GM21423 (cell line): ENCODE measurements around the gene MYH9.
"Not testable (repeated sequence)": the region's sequence is repeated elsewhere in the genome, so short reads cannot be mapped to it uniquely, and the experiment has no call there.

Source experiments
- ATAC-seq: cut with Tn5 transposase; IDR thresholded peaks from one replicate; pipeline ENCODE4 v1.9.1; 2021; ENCODE audit warnings: mild to moderate bottlenecking, moderate library complexity; ENCODE audit not compliant: unreplicated experiment

Gene MYH9

GRCh38 chr22:36253523-36254490 is 134.0 kb downstream of the MYH9 start:
- ATAC-seq, result no peak

- ATAC-seq, result peak; percentile 68
These were observed 134.8 kb downstream of the MYH9 start, which contains the start of gene APOL1 for GRCh38 chr22:36252754-36253522. TSS of gene APOL1 (plus strand) at chr22:36253133. CDS start at chr22:36254956, 1,823 bp downstream.

GRCh38 chr22:36251979-36252608 is 135.7 kb downstream of the MYH9 start:
- ATAC-seq, result not testable (repeated sequence)

GRCh38 chr22:36250292-36250960 is 137.3 kb downstream of the MYH9 start:
- ATAC-seq, result not testable (repeated sequence)

GRCh38 chr22:36249160-36249559 is 138.6 kb downstream of the MYH9 start:
- ATAC-seq, result no peak

- ATAC-seq, result no peak
These were observed 139.8 kb downstream of the MYH9 start for GRCh38 chr22:36247955-36248354.

- ATAC-seq, result no peak
These were observed 141.0 kb downstream of the MYH9 start for GRCh38 chr22:36246718-36247117.

- no peak for ATAC-seq
These were observed 141.9 kb downstream of the MYH9 start for GRCh38 chr22:36245805-36246356.

GRCh38 chr22:36244522-36245391 is 143.0 kb downstream of the MYH9 start:
- no peak for ATAC-seq

GRCh38 chr22:36243986-36244385 is 143.8 kb downstream of the MYH9 start:
- ATAC-seq, result no peak

GRCh38 chr22:36239401-36240171 is 148.2 kb downstream of the MYH9 start, which contains the start of gene APOL2:
TSS of gene APOL2 (minus strand) at chr22:36239527. CDS start at chr22:36233162, 6,365 bp downstream.
- ATAC-seq, result peak; percentile 85

GRCh38 chr22:36239150-36239400 is 148.7 kb downstream of the MYH9 start:
- no peak for ATAC-seq

GRCh38 chr22:36238373-36239149 is 149.2 kb downstream of the MYH9 start:
- no peak for ATAC-seq

GRCh38 chr22:36237462-36238372 is 150.1 kb downstream of the MYH9 start:
- ATAC-seq, result no peak

GRCh38 chr22:36236388-36237319 is 151.1 kb downstream of the MYH9 start:
- ATAC-seq, result no peak

GRCh38 chr22:36235585-36235984 is 152.2 kb downstream of the MYH9 start:
- no peak for ATAC-seq
